ENCODE measurements around the gene THSD4. TPM values are rescaled to one million over a fixed set of nuclear protein-coding genes. Genes with fewer than 3 reads are reported as not detected.

THSD4 gene
- total RNA-seq, 1 donor from 2014 or later: 151 TPM

DNA sequence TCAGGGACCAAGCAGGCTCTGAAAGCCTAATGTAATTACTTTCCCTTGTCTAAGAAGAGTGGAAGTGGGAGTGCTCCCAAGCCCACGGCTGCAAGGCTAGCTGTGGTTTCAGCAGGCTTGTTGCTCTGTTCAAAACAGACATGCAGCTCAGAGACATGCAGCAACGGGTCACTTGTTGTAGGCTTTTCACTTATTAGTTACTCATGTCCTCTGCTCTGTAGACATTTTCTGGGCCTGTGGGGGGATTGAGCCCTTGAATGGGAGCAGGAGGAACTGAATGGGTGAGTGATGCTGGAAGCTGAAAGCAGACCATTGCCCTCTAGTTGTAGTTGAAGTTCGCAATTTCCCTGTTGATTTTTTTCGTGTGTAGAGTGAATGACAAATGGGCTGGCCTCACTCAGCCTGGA lies 433.1 kb downstream of the THSD4 start:
- no peak overlapping the region for H3K27ac ChIP-seq
- no peak for DNase-seq (ENCODE audit: low spot score in 2 of 2)
- TF ChIP-seq, protein P1, sequence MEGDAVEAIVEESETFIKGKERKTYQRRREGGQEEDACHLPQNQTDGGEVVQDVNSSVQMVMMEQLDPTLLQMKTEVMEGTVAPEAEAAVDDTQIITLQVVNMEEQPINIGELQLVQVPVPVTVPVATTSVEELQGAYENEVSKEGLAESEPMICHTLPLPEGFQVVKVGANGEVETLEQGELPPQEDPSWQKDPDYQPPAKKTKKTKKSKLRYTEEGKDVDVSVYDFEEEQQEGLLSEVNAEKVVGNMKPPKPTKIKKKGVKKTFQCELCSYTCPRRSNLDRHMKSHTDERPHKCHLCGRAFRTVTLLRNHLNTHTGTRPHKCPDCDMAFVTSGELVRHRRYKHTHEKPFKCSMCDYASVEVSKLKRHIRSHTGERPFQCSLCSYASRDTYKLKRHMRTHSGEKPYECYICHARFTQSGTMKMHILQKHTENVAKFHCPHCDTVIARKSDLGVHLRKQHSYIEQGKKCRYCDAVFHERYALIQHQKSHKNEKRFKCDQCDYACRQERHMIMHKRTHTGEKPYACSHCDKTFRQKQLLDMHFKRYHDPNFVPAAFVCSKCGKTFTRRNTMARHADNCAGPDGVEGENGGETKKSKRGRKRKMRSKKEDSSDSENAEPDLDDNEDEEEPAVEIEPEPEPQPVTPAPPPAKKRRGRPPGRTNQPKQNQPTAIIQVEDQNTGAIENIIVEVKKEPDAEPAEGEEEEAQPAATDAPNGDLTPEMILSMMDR (IDR thresholded peaks at IDR 0.05): peak in 1 of 3 experiments; percentile 11
- H3K36me3 ChIP-seq: no peaks in the 10 kb centered on the region
- H3K27me3 ChIP-seq: no peaks in the 10 kb centered on the region
- no peak overlapping the region for H3K4me3 ChIP-seq
- peaks cover 0 to 8% of the 10 kb centered on the region in 2 donors for H3K4me1 ChIP-seq
- intact Hi-C loops (cut with DNase I): no loop called here
- no peaks in the 10 kb centered on the region for H3K9me3 ChIP-seq

DNA sequence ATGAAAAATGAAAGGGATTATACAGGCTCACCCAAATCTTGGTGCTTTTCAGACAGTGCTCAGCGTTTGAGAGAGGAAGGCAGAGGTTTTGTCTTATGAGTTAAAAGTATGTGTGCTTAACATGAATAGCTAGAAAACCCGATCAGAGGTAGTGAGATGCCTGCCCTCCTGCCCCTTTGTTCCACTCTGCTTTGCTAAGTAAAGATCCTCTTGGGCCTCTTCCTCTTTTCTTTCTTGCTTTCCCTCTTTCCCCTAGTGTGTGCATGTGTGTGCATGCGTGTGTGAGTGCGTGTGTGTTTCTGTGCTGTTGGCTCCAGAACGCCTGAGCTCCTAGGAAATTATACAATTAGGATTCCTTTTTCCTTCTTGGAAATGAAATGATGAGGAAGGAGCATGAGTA lies 433.8 kb downstream of the THSD4 start:
- TF ChIP-seq, protein P1 (IDR thresholded peaks at IDR 0.05): no peak
- H3K9me3 ChIP-seq: no peaks in the 10 kb centered on the region
- H3K36me3 ChIP-seq: no peaks in the 10 kb centered on the region
- intact Hi-C loops (cut with DNase I): no loop called here
- DNase-seq (ENCODE audit: low spot score in 2 of 2): no peak
- H3K27ac ChIP-seq: no peak overlapping the region
- H3K4me1 ChIP-seq: peaks cover 0 to 8% of the 10 kb centered on the region in 2 donors
- no peak overlapping the region for H3K4me3 ChIP-seq
- H3K27me3 ChIP-seq: no peaks in the 10 kb centered on the region

DNA sequence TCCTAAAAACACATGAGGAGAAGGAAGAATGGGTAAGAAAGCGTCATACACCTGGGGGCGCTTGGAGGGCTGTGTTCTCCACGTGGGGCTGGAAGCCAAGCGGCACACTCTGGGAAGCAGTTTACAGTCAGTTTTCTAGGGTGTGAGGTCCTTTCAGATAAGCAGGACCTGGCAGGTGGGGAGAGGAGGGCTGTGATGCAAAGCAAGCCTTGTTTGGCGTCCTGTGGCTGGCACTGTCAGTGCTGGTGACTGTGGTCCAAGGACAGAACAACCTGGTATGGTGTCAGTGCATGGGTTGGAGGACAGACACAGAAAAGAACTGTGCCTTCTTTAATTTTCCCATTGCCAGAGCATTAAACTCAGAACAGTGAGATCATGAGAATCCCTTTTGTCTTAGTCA lies 434.4 kb downstream of the THSD4 start:
- Histone ChIP-seq H3K4me1 (peaks cover 0 to 8% of the 10 kb centered on the region in 2 donors), H3K27ac (no peak overlapping the region), H3K27me3 (no peaks in the 10 kb centered on the region), H3K36me3 (no peaks in the 10 kb centered on the region), H3K4me3 (no peak overlapping the region), H3K9me3 (no peaks in the 10 kb centered on the region)
- intact Hi-C loops (cut with DNase I): no loop called here
- TF ChIP-seq, protein P1 (IDR thresholded peaks at IDR 0.05): no peak
- DNase-seq (ENCODE audit: low spot score in 2 of 2): no peak

DNA sequence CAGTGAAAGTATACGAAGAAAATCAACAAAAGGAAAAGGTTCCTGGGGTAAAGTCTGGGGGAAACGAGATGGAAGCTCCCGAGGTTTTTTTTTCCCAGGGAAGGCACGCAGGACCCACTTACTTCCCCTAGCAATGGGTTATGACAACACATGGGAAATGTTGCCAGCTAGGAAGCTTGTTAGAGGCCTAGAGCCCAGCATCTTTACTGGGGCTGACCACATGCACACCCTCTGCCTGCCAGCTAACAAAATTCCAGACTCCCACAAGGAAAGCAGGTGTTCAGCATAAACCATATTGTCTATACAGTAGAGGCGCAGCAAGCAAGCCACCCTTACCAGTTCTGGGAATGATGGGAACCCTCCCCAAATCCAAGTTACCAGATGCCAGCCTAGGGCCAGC lies 436.3 kb downstream of the THSD4 start:
- intact Hi-C loops (cut with DNase I): no loop called here
- H3K4me1 ChIP-seq: peaks cover 0 to 6% of the 10 kb centered on the region in 2 donors

DNA sequence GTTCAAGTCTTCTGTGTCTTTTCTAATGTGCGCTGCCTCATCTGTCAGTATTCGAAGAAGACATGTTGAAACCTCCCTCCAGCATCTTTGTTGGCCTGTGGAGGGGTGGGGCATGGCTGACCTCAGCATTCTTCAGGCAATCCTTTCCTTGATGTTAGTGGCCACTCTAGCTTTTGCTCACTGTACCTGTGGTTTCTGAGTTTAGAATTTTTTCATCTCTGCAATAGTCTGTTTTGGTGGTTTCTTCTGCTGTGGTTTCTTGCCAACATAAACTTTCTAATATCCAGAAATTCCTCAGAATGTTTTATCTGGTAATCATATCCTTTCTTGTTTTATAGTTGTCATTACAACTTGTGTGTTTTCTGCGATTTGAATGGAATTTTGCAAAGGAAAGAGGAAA lies 443.8 kb downstream of the THSD4 start:
- H3K9me3 ChIP-seq: peaks cover 0 to 9% of the 10 kb centered on the region in 2 donors
- TF ChIP-seq, protein P1 (IDR thresholded peaks at IDR 0.05): no peak
- intact Hi-C loops (cut with DNase I): no loop called here
- no peak overlapping the region for H3K27ac ChIP-seq
- H3K4me1 ChIP-seq: no peaks in the 10 kb centered on the region
- no peak overlapping the region for H3K4me3 ChIP-seq
- H3K27me3 ChIP-seq: no peaks in the 10 kb centered on the region
- DNase-seq (ENCODE audit: low spot score in 2 of 2): no peak
- no peaks in the 10 kb centered on the region for H3K36me3 ChIP-seq

More for the DNA sequence above, 436.3 kb downstream of the THSD4 start:
- Histone ChIP-seq H3K27me3 (no peaks in the 10 kb centered on the region), H3K9me3 (no peaks in the 10 kb centered on the region), H3K36me3 (no peaks in the 10 kb centered on the region), H3K4me3 (no peak overlapping the region), H3K27ac (no peak overlapping the region)
- TF ChIP-seq, protein P1 (IDR thresholded peaks at IDR 0.05): no peak
- no peak for DNase-seq (ENCODE audit: low spot score in 2 of 2)

DNA sequence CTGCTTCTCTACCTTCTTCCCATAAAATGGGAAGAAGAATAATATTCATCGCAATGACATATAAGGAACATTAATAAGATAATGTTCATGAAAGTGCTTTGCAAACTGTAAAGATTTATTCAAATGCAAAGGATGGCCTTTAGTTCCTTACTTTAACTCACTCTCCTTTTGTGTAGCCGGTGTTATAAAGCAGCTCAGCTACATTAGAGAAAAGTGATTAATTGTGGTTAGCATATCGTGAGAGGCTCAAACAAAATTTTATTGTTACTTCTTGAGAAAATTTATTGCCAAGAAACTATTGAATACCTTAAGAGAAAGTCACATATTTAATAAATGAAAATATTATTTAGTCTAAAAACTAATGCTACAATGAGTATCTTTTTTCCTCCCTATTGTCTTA lies 444.3 kb downstream of the THSD4 start:
- no peak for DNase-seq (ENCODE audit: low spot score in 2 of 2)
- no peaks in the 10 kb centered on the region for H3K4me1 ChIP-seq
- TF ChIP-seq, protein P1 (IDR thresholded peaks at IDR 0.05): no peak
- H3K4me3 ChIP-seq: no peak overlapping the region
- H3K9me3 ChIP-seq: peaks cover 0 to 9% of the 10 kb centered on the region in 2 donors
- no peak overlapping the region for H3K27ac ChIP-seq
- H3K27me3 ChIP-seq: no peaks in the 10 kb centered on the region
- intact Hi-C loops (cut with DNase I): loop anchor here (10.0 kb wide), 1 partner anchor 175 kb away; no protein-coding TSS in a partner anchor
- no peaks in the 10 kb centered on the region for H3K36me3 ChIP-seq

Measured in ascending aorta (tissue), 2 donors.